Measurements from ENCODE around the gene METTL1. TPM values are rescaled to one million over a fixed set of nuclear protein-coding genes. Genes with fewer than 3 reads are reported as not detected.
"Not testable (repeated sequence)": the region's sequence is repeated elsewhere in the genome, so short reads cannot be mapped to it uniquely, and the experiment has no call there.

The METTL1 gene
- polyA plus RNA-seq, 3 donors, result 28.6 to 31.8 (median 31.5) TPM

- DNase-seq (ENCODE audit: extremely low read depth in 1 of 11, low read depth in 9 of 11, low spot score in 4 of 11), result not testable (repeated sequence)
Measured at GRCh38 chr12:57721846-57722608, 49.9 kb downstream of the METTL1 start.

GRCh38 chr12:57720606-57721595 lies 51.0 kb downstream of the METTL1 start:
- no peak for DNase-seq (ENCODE audit: extremely low read depth in 1 of 11, low read depth in 9 of 11, low spot score in 4 of 11)

DNA sequence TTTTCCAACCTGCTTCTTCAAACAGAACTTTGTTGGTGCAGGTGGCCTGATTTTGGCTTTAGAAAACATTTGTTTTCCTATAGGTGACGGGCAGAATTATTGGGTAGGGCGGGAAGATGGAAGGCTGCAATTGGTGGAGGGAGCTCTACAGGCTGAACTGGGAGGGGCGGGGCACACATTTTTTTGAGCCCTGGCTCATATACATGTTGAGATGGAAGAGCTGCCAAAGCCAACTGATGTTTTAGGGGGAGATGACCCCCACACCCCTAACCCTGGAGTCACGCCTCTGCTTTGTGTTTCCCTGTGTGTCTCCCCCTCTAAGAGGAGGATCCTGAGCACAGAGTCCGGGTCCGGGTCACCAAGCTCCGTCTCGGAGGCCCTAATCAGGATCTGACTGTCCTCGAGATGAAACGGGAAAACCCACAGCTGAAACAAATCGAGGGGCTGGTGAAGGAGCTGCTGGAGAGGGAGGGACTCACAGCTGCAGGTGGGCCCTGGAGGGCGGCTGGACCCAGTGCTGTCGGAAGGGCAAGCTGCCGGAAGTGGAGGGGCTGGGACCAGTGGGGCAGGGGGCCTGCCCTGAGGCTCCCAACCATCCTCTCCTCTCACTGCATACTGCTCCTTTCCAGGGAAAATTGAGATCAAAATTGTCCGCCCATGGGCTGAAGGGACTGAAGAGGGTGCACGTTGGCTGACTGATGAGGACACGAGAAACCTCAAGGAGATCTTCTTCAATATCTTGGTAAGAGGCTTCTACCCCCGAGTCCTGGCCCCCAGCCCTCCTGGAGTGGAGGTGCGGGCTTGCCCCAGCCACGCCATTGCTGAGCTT lies 51.9 kb downstream of the METTL1 start:
- no peak for DNase-seq (ENCODE audit: extremely low read depth in 1 of 11, low read depth in 9 of 11, low spot score in 4 of 11)

GRCh38 chr12:57718641-57719528 lies 53.0 kb downstream of the METTL1 start:
- DNase-seq (ENCODE audit: extremely low read depth in 1 of 11, low read depth in 9 of 11, low spot score in 4 of 11), result no peak

Other genes with a start within 250 kb of the METTL1 start
- 100 to 1,000 TPM in 1 of 3 donors, 10 to 100 TPM in 2; 52.7 to 108 (median 65.9) TPM for gene MBD6, start 249.3 kb downstream of the METTL1 start, polyA plus RNA-seq (ENCODE audit: insufficient read length in 3 of 3)
- 100 to 1,000 TPM; 160 to 172 (median 172) TPM for gene DCTN2, start 224.9 kb downstream of the METTL1 start, polyA plus RNA-seq (ENCODE audit: insufficient read length in 3 of 3)
- under 1 TPM; 0.50 to 0.88 (median 0.76) TPM for gene KIF5A, start 222.1 kb downstream of the METTL1 start, polyA plus RNA-seq (ENCODE audit: insufficient read length in 3 of 3)
- gene PIP4K2C, start 180.9 kb downstream of the METTL1 start, polyA plus RNA-seq (ENCODE audit: insufficient read length in 3 of 3), result 10 to 100 TPM; 36.5 to 42.1 (median 40.0) TPM
- 10 to 100 TPM; 54.5 to 74.5 (median 63.9) TPM for gene DTX3, start 167.3 kb downstream of the METTL1 start, polyA plus RNA-seq (ENCODE audit: insufficient read length in 3 of 3)
- 10 to 100 TPM; 29.8 to 37.5 (median 36.4) TPM for gene ARHGEF25, start 160.7 kb downstream of the METTL1 start, polyA plus RNA-seq (ENCODE audit: insufficient read length in 3 of 3)
- gene B4GALNT1, start 138.9 kb downstream of the METTL1 start, polyA plus RNA-seq (ENCODE audit: insufficient read length in 3 of 3), result 1 to 10 TPM in 1 of 3 donors, under 1 TPM in 2; 0.84 to 1.3 (median 0.97) TPM
- gene OS9, start 78.0 kb downstream of the METTL1 start, polyA plus RNA-seq (ENCODE audit: insufficient read length in 3 of 3), result 100 to 1,000 TPM; 197 to 215 (median 204) TPM
- 1 to 10 TPM in 2 of 3 donors, under 1 TPM in 1; 0.89 to 1.9 (median 1.1) TPM for gene AGAP2, start 33.4 kb downstream of the METTL1 start, polyA plus RNA-seq (ENCODE audit: insufficient read length in 3 of 3)
- 100 to 1,000 TPM in 1 of 3 donors, 10 to 100 TPM in 2; 86.7 to 113 (median 99.9) TPM for gene TSPAN31, start 27.1 kb downstream of the METTL1 start, polyA plus RNA-seq (ENCODE audit: insufficient read length in 3 of 3)
- gene CDK4, start 19.8 kb downstream of the METTL1 start, polyA plus RNA-seq (ENCODE audit: insufficient read length in 3 of 3), result 100 to 1,000 TPM; 218 to 260 (median 221) TPM
- gene MARCHF9, start 17.0 kb downstream of the METTL1 start, polyA plus RNA-seq (ENCODE audit: insufficient read length in 3 of 3), result 10 to 100 TPM; 16.6 to 24.8 (median 17.6) TPM
- gene CYP27B1, start 5.0 kb downstream of the METTL1 start, polyA plus RNA-seq (ENCODE audit: insufficient read length in 3 of 3), result 1 to 10 TPM in 2 of 3 donors, under 1 TPM in 1; 0.96 to 1.5 (median 1.2) TPM
- gene EEF1AKMT3, start 509 bp upstream of the METTL1 start, polyA plus RNA-seq (ENCODE audit: insufficient read length in 3 of 3), result 10 to 100 TPM; 11.6 to 13.3 (median 12.1) TPM
- gene TSFM, start 10.7 kb upstream of the METTL1 start, polyA plus RNA-seq (ENCODE audit: insufficient read length in 3 of 3), result 10 to 100 TPM; 40.5 to 43.2 (median 40.6) TPM
- gene AVIL, start 46.6 kb upstream of the METTL1 start, polyA plus RNA-seq (ENCODE audit: insufficient read length in 3 of 3), result 10 to 100 TPM; 11.1 to 14.7 (median 11.1) TPM
- 100 to 1,000 TPM; 237 to 273 (median 260) TPM for gene CTDSP2, start 74.6 kb upstream of the METTL1 start, polyA plus RNA-seq (ENCODE audit: insufficient read length in 3 of 3)
- gene ATP23, start 169.5 kb upstream of the METTL1 start, polyA plus RNA-seq (ENCODE audit: insufficient read length in 3 of 3), result 10 to 100 TPM in 2 of 3 donors, 1 to 10 TPM in 1; 10.0 to 11.7 (median 11.4) TPM